Stomach (tissue), 9 donors: ENCODE results near the gene CETN3. TPM values are rescaled to one million over a fixed set of nuclear protein-coding genes. Genes with fewer than 3 reads are reported as not detected.

ENCODE experiments used
- DNase-seq, 2 donors: peaks; one replicate each; pipeline versions ENCODE4 v3.0.0 to v3.0.0-alpha.2; 2013 to 2019
- H3K27ac ChIP-seq, 5 donors: fragments of 200-600 bp in 4 of 5; sonication (generic) in 4 of 5; one replicate each; pipeline ENCODE4 v1.5.1; 2013 to 2019; ENCODE audit warnings: mild to moderate bottlenecking in 1 of 5, moderate library complexity in 1 of 5
- H3K27me3 ChIP-seq, 3 donors: fragments of 200-600 bp; sonication (generic); one replicate each; pipeline ENCODE4 v1.5.1; 2017 to 2019; ENCODE audit warnings: mixed run types in 1 of 3
- H3K36me3 ChIP-seq, 4 donors: fragments of 200-600 bp; sonication (generic); 1 replicate in 3 of 4; 2 replicates in 1 of 4; pipeline ENCODE4 v1.5.1; 2016 to 2019
- H3K4me1 ChIP-seq, 4 donors: fragments of 200-600 bp; sonication (generic); one replicate each; pipeline ENCODE4 v1.5.1; 2016 to 2019
- H3K4me3 ChIP-seq, 4 donors: fragments of 200-600 bp; sonication (generic) in 3 of 4; one replicate each; pipeline ENCODE4 v1.5.1; 2016 to 2019; ENCODE audit warnings: mild to moderate bottlenecking in 1 of 4
- H3K9me3 ChIP-seq, 4 donors: fragments of 200-600 bp; sonication (generic); one replicate each; pipeline ENCODE4 v1.5.1; 2016 to 2019
- EP300 ChIP-seq: sonication (generic); formaldehyde crosslinking; IDR thresholded peaks from one replicate; pipeline ENCODE4 v1.6.1; 2017; ENCODE audit warnings: antibody characterized with exemption
- POLR2A ChIP-seq, 4 donors: fragments of 450-650 bp; IDR thresholded peaks; one replicate each; pipeline ENCODE4 v1.6.1; 2016; ENCODE audit warnings: antibody characterized with exemption in 4 of 4, control low read depth in 2 of 4, mild to moderate bottlenecking in 1 of 4, moderate library complexity in 1 of 4
- POLR2AphosphoS5 ChIP-seq, 3 donors: sonication (generic); formaldehyde crosslinking; IDR thresholded peaks; one replicate each; pipeline ENCODE4 v1.6.1; 2016; ENCODE audit warnings: antibody characterized with exemption in 3 of 3
- WGBS, 5 donors: extraction: QIAGEN DNeasy Blood & Tissue Kit in 3 of 5; methylation state at CpG; one replicate each; pipeline versions ENCODE4 v1.1.5 to v1.1.7; 2013 to 2018; 5-methylcytosine and 5-hydroxymethylcytosine counted together
- intact Hi-C: fragments of 100-400 bp; cut with DNase I; formaldehyde crosslinking; loops from one replicate; pipeline ENCODE4 v1.15.1; 2023; ENCODE audit warnings: low total_unique reads
- polyA plus RNA-seq, 3 donors: library from polyadenylated mRNA; stranded (reverse); fragments of 200-250 nt; gene quantifications; one replicate each; pipeline ENCODE4 v1.2.3, GENCODE V29; 2013
- total RNA-seq, 5 donors: library from RNA; depleted of rRNA; stranded (reverse); fragments of >200 nt; gene quantifications; one replicate each; pipeline versions ENCODE4 v1.1.0 to v1.2.3, GENCODE V29; 2014 to 2016
- TF ChIP-seq, protein P1 (sequence below), 7 experiments: fragments of 450-650 bp in 4 of 7; fragments of 200-600 bp in 3 of 7; sonication (generic) in 3 of 7; IDR thresholded peaks; one replicate each; pipeline ENCODE4 v1.5.1; 2016 to 2019; ENCODE audit warnings: antibody characterized with exemption in 7 of 7, control low read depth in 2 of 7, mild to moderate bottlenecking in 1 of 7
- donor health status: healthy with polysubstance abuse.
- donor health status: Bipolar disorder and iron deficiency.
- donor health status: healthy.

The CETN3 gene
- total and polyA plus RNA-seq, 8 donors = 1.8 to 22.2 (median 15.8) TPM; not detected in 1

- WGBS, 5 donors = 90 to 98% (median 93%) methylated on average over 1 of the region's 1 CpG
- intact Hi-C loops = no loop called here
- H3K27me3 ChIP-seq = no peaks in the 10 kb centered on the region
- no peaks in the 10 kb centered on the region for H3K4me1 ChIP-seq
- no peak overlapping the region for H3K27ac ChIP-seq
- no peaks in the 10 kb centered on the region for H3K36me3 ChIP-seq
- no peak overlapping the region for H3K4me3 ChIP-seq
- DNase-seq = no peak
- H3K9me3 ChIP-seq = no peaks in the 10 kb centered on the region
- TF ChIP-seq EP300 = no peak
- TF ChIP-seq POLR2AphosphoS5 (IDR thresholded peaks at IDR 0.05) = no peak
- no peak for TF ChIP-seq POLR2A (IDR thresholded peaks at IDR 0.05)
- TF ChIP-seq, protein P1, sequence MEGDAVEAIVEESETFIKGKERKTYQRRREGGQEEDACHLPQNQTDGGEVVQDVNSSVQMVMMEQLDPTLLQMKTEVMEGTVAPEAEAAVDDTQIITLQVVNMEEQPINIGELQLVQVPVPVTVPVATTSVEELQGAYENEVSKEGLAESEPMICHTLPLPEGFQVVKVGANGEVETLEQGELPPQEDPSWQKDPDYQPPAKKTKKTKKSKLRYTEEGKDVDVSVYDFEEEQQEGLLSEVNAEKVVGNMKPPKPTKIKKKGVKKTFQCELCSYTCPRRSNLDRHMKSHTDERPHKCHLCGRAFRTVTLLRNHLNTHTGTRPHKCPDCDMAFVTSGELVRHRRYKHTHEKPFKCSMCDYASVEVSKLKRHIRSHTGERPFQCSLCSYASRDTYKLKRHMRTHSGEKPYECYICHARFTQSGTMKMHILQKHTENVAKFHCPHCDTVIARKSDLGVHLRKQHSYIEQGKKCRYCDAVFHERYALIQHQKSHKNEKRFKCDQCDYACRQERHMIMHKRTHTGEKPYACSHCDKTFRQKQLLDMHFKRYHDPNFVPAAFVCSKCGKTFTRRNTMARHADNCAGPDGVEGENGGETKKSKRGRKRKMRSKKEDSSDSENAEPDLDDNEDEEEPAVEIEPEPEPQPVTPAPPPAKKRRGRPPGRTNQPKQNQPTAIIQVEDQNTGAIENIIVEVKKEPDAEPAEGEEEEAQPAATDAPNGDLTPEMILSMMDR (IDR thresholded peaks at IDR 0.05) = no peak
These were observed 25.2 kb downstream of the CETN3 start for GRCh38 chr5:90384389-90384788.

DNA sequence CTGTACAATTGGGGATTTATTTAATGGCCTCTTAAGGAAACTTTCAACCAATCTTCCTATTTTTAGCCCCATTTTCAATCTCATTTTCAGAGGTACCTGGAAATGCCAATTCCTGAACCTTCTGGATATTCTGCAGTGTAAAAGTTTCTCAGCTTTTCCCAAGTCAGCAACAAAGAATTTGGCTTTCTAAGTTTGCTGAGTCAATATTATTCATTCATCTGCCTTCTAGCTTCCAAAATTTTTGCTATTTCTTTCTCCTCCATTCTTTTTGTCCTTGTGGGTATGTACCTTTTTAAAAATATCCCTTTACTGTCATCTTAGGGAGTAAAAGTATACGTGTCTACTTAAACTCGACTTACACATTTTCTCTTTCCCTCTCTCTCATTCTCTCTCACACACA lies 25.7 kb downstream of the CETN3 start:
- Histone ChIP-seq H3K9me3 (no peaks in the 10 kb centered on the region), H3K27me3 (no peaks in the 10 kb centered on the region), H3K4me3 (no peak overlapping the region), H3K36me3 (no peaks in the 10 kb centered on the region), H3K27ac (no peak overlapping the region), H3K4me1 (no peaks in the 10 kb centered on the region)
- intact Hi-C loops = no loop called here
- 88 to 94% (median 92%) methylated on average over 2 of the region's 2 CpGs for WGBS, 5 donors
- no peak for DNase-seq
- TF ChIP-seq, protein P1 (IDR thresholded peaks at IDR 0.05) = no peak
- TF ChIP-seq POLR2A (IDR thresholded peaks at IDR 0.05) = no peak
- no peak for TF ChIP-seq EP300
- no peak for TF ChIP-seq POLR2AphosphoS5 (IDR thresholded peaks at IDR 0.05)

DNA sequence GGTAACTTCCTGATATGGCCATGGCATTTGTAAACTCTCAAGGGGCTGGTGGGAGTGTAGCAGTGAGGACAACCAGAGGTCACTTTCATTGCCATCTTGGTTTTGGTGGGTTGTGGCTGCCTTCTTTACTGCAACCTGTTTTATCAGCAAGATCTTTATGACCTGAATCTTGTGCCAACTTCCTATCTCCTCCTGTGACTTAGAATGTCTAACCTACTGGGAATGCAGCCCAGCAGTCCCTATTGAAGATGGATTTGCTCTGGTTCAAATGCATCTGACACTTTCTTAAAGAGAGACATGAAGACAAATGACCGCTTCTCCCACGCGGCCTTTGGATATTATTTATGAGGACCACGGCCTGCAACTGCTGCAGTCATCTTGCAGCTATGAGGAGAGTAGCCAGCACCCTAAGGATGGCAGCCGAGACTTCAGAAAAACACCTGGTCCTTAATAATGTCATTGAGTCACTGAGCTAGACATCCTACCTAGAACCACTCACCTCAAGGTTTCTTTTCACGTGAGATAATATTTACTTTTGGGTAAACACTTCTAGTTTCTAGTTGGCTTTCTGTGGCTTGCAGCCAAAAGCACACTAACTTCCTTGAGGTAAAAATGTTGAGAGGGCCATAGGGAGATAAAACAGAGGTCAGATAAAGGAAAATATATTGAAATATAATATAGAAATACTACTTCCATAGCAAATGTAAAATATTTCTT lies 28.2 kb downstream of the CETN3 start:
- TF ChIP-seq, protein P1 (IDR thresholded peaks at IDR 0.05) = no peak
- TF ChIP-seq EP300 (no peak), POLR2AphosphoS5 (IDR thresholded peaks at IDR 0.05) (no peak), POLR2A (IDR thresholded peaks at IDR 0.05) (no peak)
- no peaks in the 10 kb centered on the region for H3K4me1 ChIP-seq
- intact Hi-C loops = no loop called here
- no peaks in the 10 kb centered on the region for H3K9me3 ChIP-seq
- no peak overlapping the region for H3K4me3 ChIP-seq
- WGBS, 5 donors = 73 to 80% (median 77%) methylated on average over 6 of the region's 6 CpGs
- peak in 1 of 2 donors; percentile 49 for DNase-seq
- H3K36me3 ChIP-seq = no peaks in the 10 kb centered on the region
- H3K27ac ChIP-seq = no peak overlapping the region
- no peaks in the 10 kb centered on the region for H3K27me3 ChIP-seq

DNA sequence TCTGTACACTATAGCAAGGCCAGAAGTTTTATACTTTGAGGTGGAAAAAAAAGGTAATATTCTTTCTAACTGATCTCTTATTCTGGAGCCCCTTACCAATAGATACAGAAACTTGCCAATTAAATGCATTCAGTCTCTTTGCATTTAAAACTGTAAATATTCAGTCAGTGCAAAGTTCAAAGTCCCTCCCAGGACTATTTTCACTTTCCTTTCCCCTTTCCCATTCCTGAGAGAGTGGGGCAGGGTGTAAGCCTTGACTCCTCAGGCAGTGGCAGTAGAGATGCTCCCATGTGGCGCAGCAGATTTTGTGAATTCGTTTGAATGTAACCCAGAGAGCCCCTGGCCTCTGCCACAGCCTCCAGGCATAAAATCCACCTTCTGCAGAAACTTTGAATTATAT lies 29.9 kb downstream of the CETN3 start:
- Histone ChIP-seq H3K36me3 (no peaks in the 10 kb centered on the region), H3K4me1 (no peaks in the 10 kb centered on the region), H3K4me3 (no peak overlapping the region), H3K27me3 (no peaks in the 10 kb centered on the region), H3K27ac (no peak overlapping the region), H3K9me3 (no peaks in the 10 kb centered on the region)
- 63 to 83% (median 75%) methylated on average over 2 of the region's 2 CpGs for WGBS, 5 donors
- intact Hi-C loops = no loop called here
- peak in 1 of 2 donors; percentile 29 for DNase-seq
- TF ChIP-seq, protein P1 (IDR thresholded peaks at IDR 0.05) = no peak
- TF ChIP-seq POLR2A (IDR thresholded peaks at IDR 0.05) = no peak
